SK-N-SH treated with all-trans-retinoic acid at 6 μM for 48 hours (cell line): ENCODE results near the gene LSM12.

Experiments used
- ESRRG ChIP-seq: fragments of 250-450 bp; sonication (Bioruptor Pico); IDR thresholded peaks from 2 replicates; pipeline ENCODE4 v1.6.1; 2021; ENCODE audit warnings: mild to moderate bottlenecking
- ISL1 ChIP-seq: fragments of 250-450 bp; sonication (Bioruptor Pico); IDR thresholded peaks from 2 replicates; pipeline ENCODE4 v2.1.2; 2022; ENCODE audit warnings: mild to moderate bottlenecking, moderate library complexity
- OSR1 ChIP-seq: fragments of 250-450 bp; sonication (Bioruptor Pico); IDR thresholded peaks from 2 replicates; pipeline ENCODE4 v1.8.0; 2022; ENCODE audit warnings: moderate library complexity, mild to moderate bottlenecking, inconsistent platforms
- PPARA ChIP-seq: fragments of 250-450 bp; sonication (Bioruptor Pico); IDR thresholded peaks from 2 replicates; pipeline ENCODE4 v1.5.0; 2020; ENCODE audit warnings: mild to moderate bottlenecking, borderline replicate concordance
- RARB ChIP-seq: fragments of 250-450 bp; sonication (Bioruptor Pico); IDR thresholded peaks from 2 replicates; pipeline ENCODE4 v1.8.0; 2021; ENCODE audit warnings: mild to moderate bottlenecking, moderate library complexity
- ZC3H10 ChIP-seq: fragments of 250-450 bp; sonication (Bioruptor Pico); IDR thresholded peaks from 2 replicates; pipeline ENCODE4 v1.5.1; 2021; ENCODE audit warnings: mild to moderate bottlenecking, moderate library complexity
- TF ChIP-seq, protein P1 (sequence below): fragments of 250-450 bp; sonication (Bioruptor Pico); IDR thresholded peaks from 2 replicates; pipeline ENCODE4 v1.8.0; 2020; ENCODE audit warnings: mild to moderate bottlenecking, moderate library complexity, borderline replicate concordance
- TF ChIP-seq, protein P2 (sequence below): fragments of 250-450 bp; sonication (Bioruptor Pico); IDR thresholded peaks from 2 replicates; pipeline ENCODE4 v1.5.1; 2020; ENCODE audit warnings: low read depth, mild to moderate bottlenecking, moderate library complexity

DNA sequence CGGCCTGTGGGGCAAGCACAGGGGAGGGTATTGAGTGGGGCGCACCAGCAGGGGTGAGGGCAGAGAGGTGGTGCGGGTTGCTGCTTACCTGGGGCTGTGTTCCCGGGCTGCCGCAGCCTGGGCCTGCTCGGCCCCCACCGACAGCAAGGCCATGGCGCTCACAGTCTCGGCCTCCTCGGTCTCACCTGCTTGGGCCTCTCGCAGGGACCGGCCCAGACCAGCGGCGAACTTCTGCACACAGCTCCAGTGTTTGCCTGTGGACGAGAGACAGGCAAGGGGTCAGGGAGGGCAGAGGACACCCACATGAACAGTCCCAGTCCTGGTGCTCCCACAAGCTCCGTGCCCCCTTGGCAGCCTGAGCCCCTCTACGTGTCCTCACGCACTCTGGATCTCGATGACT lies 11.9 kb upstream of the LSM12 start:
- TF ChIP-seq, protein P1, sequence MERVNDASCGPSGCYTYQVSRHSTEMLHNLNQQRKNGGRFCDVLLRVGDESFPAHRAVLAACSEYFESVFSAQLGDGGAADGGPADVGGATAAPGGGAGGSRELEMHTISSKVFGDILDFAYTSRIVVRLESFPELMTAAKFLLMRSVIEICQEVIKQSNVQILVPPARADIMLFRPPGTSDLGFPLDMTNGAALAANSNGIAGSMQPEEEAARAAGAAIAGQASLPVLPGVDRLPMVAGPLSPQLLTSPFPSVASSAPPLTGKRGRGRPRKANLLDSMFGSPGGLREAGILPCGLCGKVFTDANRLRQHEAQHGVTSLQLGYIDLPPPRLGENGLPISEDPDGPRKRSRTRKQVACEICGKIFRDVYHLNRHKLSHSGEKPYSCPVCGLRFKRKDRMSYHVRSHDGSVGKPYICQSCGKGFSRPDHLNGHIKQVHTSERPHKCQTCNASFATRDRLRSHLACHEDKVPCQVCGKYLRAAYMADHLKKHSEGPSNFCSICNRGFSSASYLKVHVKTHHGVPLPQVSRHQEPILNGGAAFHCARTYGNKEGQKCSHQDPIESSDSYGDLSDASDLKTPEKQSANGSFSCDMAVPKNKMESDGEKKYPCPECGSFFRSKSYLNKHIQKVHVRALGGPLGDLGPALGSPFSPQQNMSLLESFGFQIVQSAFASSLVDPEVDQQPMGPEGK (CRISPR knock-in tag) = no peak
- TF ChIP-seq ESRRG (no peak), PPARA (no peak), OSR1 (CRISPR knock-in tag) (no peak), ZC3H10 (no peak), RARB (CRISPR knock-in tag) (no peak), ISL1 (no peak)
- TF ChIP-seq, protein P2, sequence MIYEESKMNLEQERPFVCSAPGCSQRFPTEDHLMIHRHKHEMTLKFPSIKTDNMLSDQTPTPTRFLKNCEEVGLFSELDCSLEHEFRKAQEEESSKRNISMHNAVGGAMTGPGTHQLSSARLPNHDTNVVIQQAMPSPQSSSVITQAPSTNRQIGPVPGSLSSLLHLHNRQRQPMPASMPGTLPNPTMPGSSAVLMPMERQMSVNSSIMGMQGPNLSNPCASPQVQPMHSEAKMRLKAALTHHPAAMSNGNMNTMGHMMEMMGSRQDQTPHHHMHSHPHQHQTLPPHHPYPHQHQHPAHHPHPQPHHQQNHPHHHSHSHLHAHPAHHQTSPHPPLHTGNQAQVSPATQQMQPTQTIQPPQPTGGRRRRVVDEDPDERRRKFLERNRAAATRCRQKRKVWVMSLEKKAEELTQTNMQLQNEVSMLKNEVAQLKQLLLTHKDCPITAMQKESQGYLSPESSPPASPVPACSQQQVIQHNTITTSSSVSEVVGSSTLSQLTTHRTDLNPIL (CRISPR knock-in tag) = no peak
